ENCODE measurements around the gene PRKG1.

DNA sequence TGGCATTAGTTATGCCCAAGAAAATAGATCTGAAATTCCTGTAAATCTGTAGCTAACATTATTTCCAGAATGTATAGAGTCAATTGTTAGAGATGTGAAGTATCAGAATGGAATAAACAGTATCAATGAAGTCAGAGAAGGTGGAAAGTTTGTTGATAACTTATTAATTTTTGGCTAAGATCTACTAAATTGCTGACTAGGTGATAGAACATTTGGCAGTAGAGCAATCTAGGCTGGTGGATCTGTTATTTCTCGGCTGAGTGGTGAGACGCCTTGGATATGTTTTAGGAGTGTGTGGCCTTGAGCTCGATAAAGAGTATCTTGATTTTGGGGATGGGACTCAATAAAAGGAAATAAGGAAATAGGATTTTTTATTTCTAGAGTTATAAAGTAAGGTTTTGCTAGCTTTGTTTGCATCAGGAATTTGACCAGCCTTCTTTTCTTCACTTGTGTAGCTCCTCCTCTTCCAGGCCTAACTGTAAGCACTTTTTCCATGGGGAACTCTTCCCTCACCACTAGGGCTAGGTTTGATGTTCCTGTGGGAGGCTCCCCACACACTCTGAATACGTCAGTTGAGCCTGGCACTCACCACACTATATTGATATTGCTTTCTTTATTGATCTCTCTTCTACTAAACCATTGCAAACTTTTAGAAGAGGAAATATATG, 711.9 kb downstream of the PRKG1 start:
- TF ChIP-seq CTCF (conservative IDR thresholded peaks at IDR 0.05 in 1 of 2, IDR thresholded peaks at IDR 0.05 in 1 of 2; ENCODE audit: extremely low read depth in 1 of 2, insufficient read depth in 1 of 2, low read depth in 1 of 2, low read length in 2 of 2) (no peak), EZH2 (IDR thresholded peaks at IDR 0.05; ENCODE audit: borderline replicate concordance, low read length) (no peak)
